DMS53 treated with DMSO at 0.1 percent for 48 hours (cell line): ENCODE measurements around the gene TOR1B.
A peak's percentile ranks its signal among the peaks of the same experiment; 100 is the strongest.
"Not testable (repeated sequence)": the region's sequence is repeated elsewhere in the genome, so short reads cannot be mapped to it uniquely, and the experiment has no call there.

Experiments used
- DNase-seq: peaks from one replicate; lab custom pipeline; 2025; ENCODE audit not compliant: unreplicated experiment; lab: John Stamatoyannopoulos, UW

Gene TOR1B

GRCh38 chr9:129776566-129776937, 26.4 kb upstream of the TOR1B start:
- DNase-seq: no peak

GRCh38 chr9:129776938-129777768, 25.8 kb upstream of the TOR1B start:
- DNase-seq: peak; percentile 85

- DNase-seq: no peak
These were observed 25.2 kb upstream of the TOR1B start for GRCh38 chr9:129777769-129778130.

GRCh38 chr9:129778469-129778868, 24.5 kb upstream of the TOR1B start:
- no peak for DNase-seq

GRCh38 chr9:129779560-129780190, 23.3 kb upstream of the TOR1B start:
- no peak for DNase-seq

- DNase-seq: no peak
These were observed 21.9 kb upstream of the TOR1B start for GRCh38 chr9:129781131-129781530.

GRCh38 chr9:129781981-129782380, 21.0 kb upstream of the TOR1B start:
- DNase-seq: no peak

GRCh38 chr9:129783516-129784361, 19.2 kb upstream of the TOR1B start:
- peak; percentile 68 for DNase-seq

- not testable (repeated sequence) for DNase-seq
These were observed 18.0 kb upstream of the TOR1B start for GRCh38 chr9:129784970-129785369.

- no peak for DNase-seq
These were observed 17.1 kb upstream of the TOR1B start for GRCh38 chr9:129785866-129786265.

- no peak for DNase-seq
These were observed 16.5 kb upstream of the TOR1B start for GRCh38 chr9:129786481-129786880.

GRCh38 chr9:129794549-129794948, 8.4 kb upstream of the TOR1B start:
- no peak for DNase-seq

- DNase-seq: not testable (repeated sequence)
These were observed 7.0 kb upstream of the TOR1B start for GRCh38 chr9:129796029-129796428.

- DNase-seq: no peak
These were observed 4.0 kb upstream of the TOR1B start for GRCh38 chr9:129798973-129799372.

GRCh38 chr9:129801504-129801903, 1.5 kb upstream of the TOR1B start:
- DNase-seq: no peak

GRCh38 chr9:129803676-129804060, 684 bp downstream of the TOR1B start:
- no peak for DNase-seq

- no peak for DNase-seq
These were observed 3.1 kb downstream of the TOR1B start for GRCh38 chr9:129806061-129806460.

- no peak for DNase-seq
These were observed 6.4 kb downstream of the TOR1B start for GRCh38 chr9:129809346-129809745.

- no peak for DNase-seq
These were observed 7.1 kb downstream of the TOR1B start for GRCh38 chr9:129810116-129810515.

GRCh38 chr9:129810788-129811187, 7.8 kb downstream of the TOR1B start:
- no peak for DNase-seq

- DNase-seq: no peak
These were observed 9.0 kb downstream of the TOR1B start for GRCh38 chr9:129811967-129812363.

- DNase-seq: no peak
These were observed 9.4 kb downstream of the TOR1B start for GRCh38 chr9:129812385-129812784.
